HG03565 (cell line): ENCODE results near the gene UBTF.

ENCODE experiments used
- ATAC-seq: cut with Tn5 transposase; IDR thresholded peaks from one replicate; pipeline ENCODE4 v1.9.1; 2021; ENCODE audit warnings: mild to moderate bottlenecking, moderate library complexity; ENCODE audit not compliant: unreplicated experiment

Gene UBTF, protein sequence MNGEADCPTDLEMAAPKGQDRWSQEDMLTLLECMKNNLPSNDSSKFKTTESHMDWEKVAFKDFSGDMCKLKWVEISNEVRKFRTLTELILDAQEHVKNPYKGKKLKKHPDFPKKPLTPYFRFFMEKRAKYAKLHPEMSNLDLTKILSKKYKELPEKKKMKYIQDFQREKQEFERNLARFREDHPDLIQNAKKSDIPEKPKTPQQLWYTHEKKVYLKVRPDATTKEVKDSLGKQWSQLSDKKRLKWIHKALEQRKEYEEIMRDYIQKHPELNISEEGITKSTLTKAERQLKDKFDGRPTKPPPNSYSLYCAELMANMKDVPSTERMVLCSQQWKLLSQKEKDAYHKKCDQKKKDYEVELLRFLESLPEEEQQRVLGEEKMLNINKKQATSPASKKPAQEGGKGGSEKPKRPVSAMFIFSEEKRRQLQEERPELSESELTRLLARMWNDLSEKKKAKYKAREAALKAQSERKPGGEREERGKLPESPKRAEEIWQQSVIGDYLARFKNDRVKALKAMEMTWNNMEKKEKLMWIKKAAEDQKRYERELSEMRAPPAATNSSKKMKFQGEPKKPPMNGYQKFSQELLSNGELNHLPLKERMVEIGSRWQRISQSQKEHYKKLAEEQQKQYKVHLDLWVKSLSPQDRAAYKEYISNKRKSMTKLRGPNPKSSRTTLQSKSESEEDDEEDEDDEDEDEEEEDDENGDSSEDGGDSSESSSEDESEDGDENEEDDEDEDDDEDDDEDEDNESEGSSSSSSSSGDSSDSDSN

DNA sequence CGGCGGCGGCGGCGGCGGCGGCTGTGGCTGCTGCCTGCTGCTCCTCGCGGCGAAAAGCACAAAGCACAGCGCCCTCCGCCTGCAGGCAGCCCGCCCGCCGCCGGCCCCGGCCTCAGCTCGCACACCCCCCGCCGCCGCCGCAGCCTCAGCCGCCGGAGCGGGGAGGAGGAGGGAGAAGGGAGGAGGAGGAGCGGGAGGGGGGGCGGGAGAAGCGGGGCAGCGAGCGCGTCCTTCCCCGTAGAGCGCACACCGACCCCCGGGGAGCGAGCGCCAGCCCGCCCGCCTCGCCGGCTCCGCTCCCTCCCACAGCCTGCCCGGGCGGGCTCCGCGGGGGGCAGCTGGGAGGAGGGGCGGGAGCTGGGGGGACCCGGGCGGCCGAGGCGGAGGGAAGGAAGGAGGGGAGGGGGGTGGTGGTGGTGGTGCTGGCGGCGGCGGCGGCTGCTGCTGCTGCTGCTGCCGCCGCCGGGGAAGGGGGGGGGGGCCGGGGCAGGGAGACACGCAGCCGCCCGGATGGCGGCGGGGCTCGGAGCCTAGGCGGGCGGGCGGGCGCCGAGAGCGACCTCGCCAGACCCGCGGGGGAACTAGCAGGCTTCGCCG, at the start of gene UBTF:
Gene UBTF, minus strand, starts transcription at position 60 of the 597 bp plus-strand sequence. CDS start 1,446 bp downstream, outside the sequence.
- ATAC-seq = no peak

DNA sequence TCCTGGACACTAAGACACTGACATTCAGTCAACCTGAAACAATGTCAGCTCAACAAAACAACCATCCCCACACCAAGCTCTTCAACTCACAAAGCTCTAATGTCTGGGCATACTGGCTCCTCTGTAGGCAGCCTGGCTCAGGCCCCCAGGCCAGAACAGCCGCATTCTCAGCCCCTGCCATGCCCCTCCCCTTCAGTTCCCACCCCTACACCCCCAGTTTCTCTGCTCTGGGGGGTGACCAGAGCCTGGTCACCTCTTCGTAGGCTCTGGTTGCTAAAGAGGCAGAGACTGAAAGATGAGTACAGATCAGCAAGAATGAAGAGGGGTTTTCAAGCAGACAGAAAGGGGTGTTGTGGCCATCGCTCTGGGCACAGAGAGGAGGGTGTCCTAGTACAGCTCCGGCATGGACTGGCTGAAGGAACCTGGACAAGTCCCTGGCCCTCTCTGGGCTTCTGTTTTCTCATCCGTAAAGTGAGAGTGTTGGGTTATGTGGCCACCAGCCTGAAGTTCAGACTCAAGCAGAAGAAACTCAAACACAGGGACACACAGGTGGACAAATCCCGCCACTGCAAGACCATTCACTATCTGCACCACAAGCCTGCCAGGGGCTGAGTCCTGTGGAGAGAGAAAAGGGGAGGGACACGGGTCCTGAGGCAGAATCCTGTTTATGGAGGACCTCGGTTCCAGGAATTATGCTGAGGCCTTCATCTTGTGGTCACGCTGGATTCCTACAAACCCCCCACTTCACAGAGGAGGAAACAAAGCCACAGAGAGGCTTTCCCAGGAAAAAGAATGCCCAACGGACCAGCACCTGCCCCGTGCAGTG, 49.4 kb upstream of the UBTF start:
- no peak for ATAC-seq

DNA sequence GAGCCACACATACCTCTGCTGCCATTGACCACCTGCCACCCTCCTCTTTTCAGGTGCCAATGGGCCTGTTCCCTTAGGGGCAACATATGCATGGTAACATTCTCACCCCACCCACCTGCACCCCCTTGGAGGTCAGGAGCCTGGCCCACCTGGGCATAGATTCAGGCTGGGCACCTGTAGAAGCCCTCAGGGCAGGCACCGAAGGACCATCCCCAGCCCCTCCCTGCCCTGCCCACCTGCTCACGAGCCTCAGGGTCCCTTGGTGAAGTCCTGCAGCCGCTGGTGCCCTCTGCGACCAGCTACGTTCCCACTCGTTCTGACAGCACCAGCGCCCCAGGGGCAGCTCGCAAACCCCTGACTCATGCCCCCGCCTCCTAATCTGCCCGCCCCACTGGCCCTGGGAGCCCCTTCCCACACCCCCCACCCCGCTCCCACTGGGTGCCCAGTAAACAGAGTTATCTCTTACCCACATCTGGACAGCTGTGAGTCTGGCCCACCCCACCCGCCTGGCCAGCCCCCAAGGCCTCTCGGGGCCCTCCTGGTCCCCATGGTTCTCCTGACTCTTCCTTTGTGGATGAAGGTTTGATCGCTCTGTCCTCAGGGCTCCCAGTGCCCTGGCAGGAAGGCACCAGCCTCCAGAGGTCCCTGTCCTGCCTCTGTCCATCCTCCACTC, 48.5 kb upstream of the UBTF start, which contains the start of gene SLC4A1:
Gene SLC4A1, minus strand, starts transcription at position 318 of the 673 bp plus-strand sequence. CDS start 5,269 bp downstream, outside the sequence.
- no peak for ATAC-seq

GRCh38 chr17:44267165-44267455, 47.6 kb upstream of the UBTF start:
- ATAC-seq = no peak

GRCh38 chr17:44266402-44267164, 47.1 kb upstream of the UBTF start:
- ATAC-seq = no peak

DNA sequence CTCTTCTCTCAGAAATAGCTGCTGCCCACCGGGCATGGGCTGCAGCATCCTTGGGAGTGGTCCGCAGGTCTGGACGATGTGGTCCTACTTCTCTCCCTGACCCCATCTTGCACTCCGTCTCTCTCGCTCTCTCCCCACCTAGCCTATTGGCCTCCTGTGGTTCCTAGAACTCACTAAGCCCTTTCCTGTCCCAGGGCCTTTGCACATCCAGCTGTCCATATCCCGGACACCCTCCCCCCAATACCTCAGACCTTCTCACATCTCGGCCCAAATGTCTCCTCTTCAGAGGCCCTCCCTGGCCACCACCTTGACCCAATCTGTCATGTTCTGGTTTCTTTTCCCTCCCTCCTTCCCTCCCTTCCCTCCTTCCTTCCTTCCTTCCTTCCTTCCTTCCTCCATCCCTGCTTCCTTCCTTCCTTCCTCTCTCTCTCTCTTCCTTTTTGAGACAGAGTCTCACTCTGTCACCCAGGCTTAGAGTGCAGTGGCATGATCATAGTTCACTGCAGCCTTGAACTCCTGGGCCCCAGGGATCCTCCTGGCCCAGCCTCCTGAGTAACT, 43.9 kb upstream of the UBTF start:
- no peak for ATAC-seq

DNA sequence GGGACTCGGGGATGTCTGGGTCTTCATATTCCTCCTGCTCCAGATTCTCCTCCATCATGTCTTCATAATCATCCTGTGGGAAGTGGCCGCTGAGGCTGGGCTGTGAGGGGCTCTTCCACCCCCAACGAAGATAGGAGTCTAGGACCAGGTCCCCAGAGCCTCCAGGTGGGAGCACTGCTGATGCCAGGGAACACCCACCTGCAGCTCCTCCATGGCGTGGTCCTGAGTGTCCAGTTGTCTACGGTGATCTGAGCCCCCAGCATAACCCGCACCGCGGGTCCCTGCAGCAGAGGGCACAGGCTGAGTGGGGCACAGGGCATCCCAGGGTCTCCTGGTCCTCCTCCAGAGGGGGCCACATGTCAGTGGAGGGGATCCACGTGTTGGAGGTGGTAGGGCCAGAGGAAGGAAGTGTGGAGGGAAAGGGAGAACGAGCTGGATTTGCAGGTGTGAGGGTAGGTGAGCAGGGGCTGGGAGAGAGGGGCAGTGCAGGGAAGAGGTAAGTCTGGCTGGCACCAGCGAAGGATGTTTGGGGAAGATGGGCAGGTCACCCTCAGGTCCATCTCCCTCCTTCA, 43.3 kb upstream of the UBTF start:
- ATAC-seq = no peak

DNA sequence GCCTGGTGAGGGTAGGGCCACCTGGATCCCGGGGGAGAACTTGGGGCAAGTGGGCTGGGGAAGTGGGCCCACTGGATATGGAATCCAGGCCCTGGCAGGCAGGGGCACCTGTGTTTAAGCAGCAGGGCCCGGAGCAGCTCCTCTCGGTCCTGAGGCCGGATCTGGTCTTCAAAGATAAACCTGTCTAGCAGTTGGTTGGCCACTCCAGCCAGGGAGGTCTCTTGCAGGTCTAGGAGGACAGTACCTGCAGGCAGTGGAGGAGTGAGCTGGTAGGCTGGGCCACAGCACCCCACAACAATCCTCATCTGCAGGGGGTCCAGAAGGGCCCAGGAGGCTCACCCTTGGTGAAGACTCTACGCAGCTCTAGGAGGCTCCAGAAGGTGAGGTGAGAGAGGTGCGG, 40.8 kb upstream of the UBTF start:
- ATAC-seq = no peak

- no peak for ATAC-seq
These were observed 39.4 kb upstream of the UBTF start for GRCh38 chr17:44258811-44259351.

GRCh38 chr17:44257815-44258760, 38.6 kb upstream of the UBTF start:
- no peak for ATAC-seq

- ATAC-seq = no peak
These were observed 37.2 kb upstream of the UBTF start for GRCh38 chr17:44256671-44257070.

DNA sequence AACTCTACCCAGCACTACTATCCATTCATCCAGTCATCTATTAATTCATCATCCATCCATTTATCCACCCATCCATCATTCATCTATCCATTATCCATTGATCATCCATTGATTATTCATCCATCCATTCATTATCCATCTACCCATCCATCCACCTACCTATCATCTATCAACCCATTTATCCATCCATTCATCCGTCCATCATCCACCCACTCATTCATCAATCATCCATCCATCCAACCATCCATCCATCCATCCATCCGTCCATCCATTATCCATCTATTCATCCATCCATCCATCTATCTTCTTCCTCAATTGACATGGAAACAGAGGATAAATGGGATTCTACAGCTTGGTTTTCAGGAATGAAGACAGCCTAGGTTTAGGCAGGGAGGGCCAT, 36.4 kb upstream of the UBTF start:
- no peak for ATAC-seq

GRCh38 chr17:44254361-44255095, 35.1 kb upstream of the UBTF start:
- ATAC-seq = no peak

DNA sequence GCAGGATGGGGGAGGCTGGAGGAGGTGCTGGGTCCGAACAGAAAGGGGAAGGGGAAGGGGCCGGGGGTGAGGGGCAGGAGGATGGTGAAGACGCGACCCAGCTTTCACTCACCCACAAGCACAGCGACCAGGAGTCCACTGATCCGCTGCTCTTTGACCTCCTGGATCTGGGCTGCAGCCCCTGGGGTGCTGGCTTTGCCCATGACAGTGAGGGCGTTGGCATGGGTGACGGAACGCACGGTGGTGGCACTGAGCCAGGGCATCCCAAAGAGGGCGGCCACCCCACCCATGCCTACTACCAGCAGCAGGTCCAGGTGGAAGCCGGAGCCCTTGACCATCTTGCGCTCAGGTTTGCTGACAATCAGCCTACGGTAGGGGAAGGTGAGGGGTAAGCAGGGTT, 33.5 kb upstream of the UBTF start:
- ATAC-seq = no peak

DNA sequence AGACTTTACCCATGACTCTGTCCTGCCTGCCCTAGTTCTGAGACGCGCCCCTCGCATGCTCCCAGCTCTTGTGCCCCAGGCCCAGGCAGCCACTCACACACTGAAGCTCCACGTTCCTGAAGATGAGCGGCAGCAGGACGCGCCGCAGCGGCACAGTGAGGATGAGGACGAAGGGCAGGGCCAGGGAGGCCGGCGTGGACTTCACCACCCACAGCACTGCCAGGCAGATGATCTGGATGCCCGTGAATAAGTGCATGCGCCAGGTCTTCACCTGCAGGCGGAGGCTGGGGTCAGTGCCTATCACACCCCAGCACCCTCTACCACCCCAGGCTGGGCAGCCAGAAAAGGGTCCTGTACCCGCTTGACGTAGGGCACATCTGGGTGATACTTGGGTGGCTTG, 31.6 kb upstream of the UBTF start:
- no peak for ATAC-seq

- ATAC-seq = no peak
These were observed 30.2 kb upstream of the UBTF start for GRCh38 chr17:44249501-44250246.
